GM19395 (cell line): ENCODE measurements around the gene ZSWIM3.

Source experiments
- ATAC-seq: cut with Tn5 transposase; IDR thresholded peaks from one replicate; pipeline ENCODE4 v1.9.1; 2021; ENCODE audit warnings: mild to moderate bottlenecking, moderate library complexity; ENCODE audit not compliant: unreplicated experiment

The ZSWIM3 gene

GRCh38 chr20:45927071-45927878 lies 69.9 kb downstream of the ZSWIM3 start:
- ATAC-seq: no peak
